WERI-Rb-1 (cell line): ENCODE results near the gene KIRREL2.
"Not testable (repeated sequence)": the region's sequence is repeated elsewhere in the genome, so short reads cannot be mapped to it uniquely, and the experiment has no call there.

Source experiments
- DNase-seq: peaks from one replicate; pipeline ENCODE4 v3.0.0-alpha.2; 2020
- H3K27ac ChIP-seq: fragments of 250-450 bp; sonication (Bioruptor Pico); 2 replicates; pipeline ENCODE4 v1.5.1; 2020; ENCODE audit warnings: mild to moderate bottlenecking, moderate library complexity
- H3K27me3 ChIP-seq: fragments of 250-450 bp; sonication (Bioruptor Pico); 2 replicates; pipeline ENCODE4 v1.5.1; 2021; ENCODE audit warnings: mild to moderate bottlenecking, low read depth, moderate library complexity; ENCODE audit not compliant: insufficient read depth, severe bottlenecking
- H3K36me3 ChIP-seq: fragments of 250-450 bp; sonication (Bioruptor Pico); 2 replicates; pipeline ENCODE4 v1.5.1; 2020; ENCODE audit warnings: mild to moderate bottlenecking, moderate library complexity
- H3K4me3 ChIP-seq: 2 replicates; pipeline ENCODE4 v1.5.1; 2011; ENCODE audit warnings: low read depth, mild to moderate bottlenecking, control low read depth, low read length
- H3K9me3 ChIP-seq: fragments of 250-450 bp; sonication (Bioruptor Pico); 2 replicates; pipeline ENCODE4 v1.5.1; 2021; ENCODE audit warnings: mild to moderate bottlenecking, moderate library complexity; ENCODE audit not compliant: severe bottlenecking
- TF ChIP-seq, protein P1 (sequence below): IDR thresholded peaks from 2 replicates; pipeline ENCODE4 v1.5.1; 2011; ENCODE audit warnings: low read depth, mild to moderate bottlenecking, control low read depth, inconsistent platforms, low read length

Gene KIRREL2

DNA sequence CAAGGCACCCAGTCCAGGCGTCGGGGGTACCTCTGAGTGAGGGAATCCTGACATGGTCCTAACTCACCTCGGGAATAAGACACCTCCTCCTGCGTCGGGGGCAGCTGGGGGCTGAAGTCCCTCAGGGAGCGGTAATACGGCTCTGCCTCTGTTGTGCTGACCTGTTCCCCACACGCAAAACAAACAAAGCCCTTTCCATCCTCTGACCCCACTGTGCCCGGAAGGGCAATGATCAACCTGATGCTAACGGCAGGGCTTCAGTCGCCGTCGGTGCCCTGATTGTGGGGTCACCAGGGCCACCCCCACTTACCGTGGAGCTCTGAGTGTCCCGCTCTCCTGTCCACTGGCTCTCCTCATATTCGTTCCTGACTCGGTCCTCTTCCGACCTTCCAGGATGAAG lies 25.7 kb upstream of the KIRREL2 start:
- DNase-seq, result no peak
- Histone ChIP-seq H3K4me3 (no peak overlapping the region), H3K27me3 (no peaks in the 10 kb centered on the region), H3K27ac (no peak overlapping the region), H3K36me3 (peaks cover 7% of the 10 kb centered on the region; the same call in 1 of the 2 replicates), H3K9me3 (no peaks in the 10 kb centered on the region)
- TF ChIP-seq, protein P1, sequence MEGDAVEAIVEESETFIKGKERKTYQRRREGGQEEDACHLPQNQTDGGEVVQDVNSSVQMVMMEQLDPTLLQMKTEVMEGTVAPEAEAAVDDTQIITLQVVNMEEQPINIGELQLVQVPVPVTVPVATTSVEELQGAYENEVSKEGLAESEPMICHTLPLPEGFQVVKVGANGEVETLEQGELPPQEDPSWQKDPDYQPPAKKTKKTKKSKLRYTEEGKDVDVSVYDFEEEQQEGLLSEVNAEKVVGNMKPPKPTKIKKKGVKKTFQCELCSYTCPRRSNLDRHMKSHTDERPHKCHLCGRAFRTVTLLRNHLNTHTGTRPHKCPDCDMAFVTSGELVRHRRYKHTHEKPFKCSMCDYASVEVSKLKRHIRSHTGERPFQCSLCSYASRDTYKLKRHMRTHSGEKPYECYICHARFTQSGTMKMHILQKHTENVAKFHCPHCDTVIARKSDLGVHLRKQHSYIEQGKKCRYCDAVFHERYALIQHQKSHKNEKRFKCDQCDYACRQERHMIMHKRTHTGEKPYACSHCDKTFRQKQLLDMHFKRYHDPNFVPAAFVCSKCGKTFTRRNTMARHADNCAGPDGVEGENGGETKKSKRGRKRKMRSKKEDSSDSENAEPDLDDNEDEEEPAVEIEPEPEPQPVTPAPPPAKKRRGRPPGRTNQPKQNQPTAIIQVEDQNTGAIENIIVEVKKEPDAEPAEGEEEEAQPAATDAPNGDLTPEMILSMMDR, result no peak

GRCh38 chr19:35832054-35832453 lies 24.7 kb upstream of the KIRREL2 start:
- no peak overlapping the region for H3K4me3 ChIP-seq
- H3K9me3 ChIP-seq, result no peaks in the 10 kb centered on the region
- peaks cover 7% of the 10 kb centered on the region; the same call in 1 of the 2 replicates for H3K36me3 ChIP-seq
- TF ChIP-seq, protein P1, result no peak
- no peak for DNase-seq
- H3K27me3 ChIP-seq, result no peaks in the 10 kb centered on the region
- no peak overlapping the region for H3K27ac ChIP-seq

DNA sequence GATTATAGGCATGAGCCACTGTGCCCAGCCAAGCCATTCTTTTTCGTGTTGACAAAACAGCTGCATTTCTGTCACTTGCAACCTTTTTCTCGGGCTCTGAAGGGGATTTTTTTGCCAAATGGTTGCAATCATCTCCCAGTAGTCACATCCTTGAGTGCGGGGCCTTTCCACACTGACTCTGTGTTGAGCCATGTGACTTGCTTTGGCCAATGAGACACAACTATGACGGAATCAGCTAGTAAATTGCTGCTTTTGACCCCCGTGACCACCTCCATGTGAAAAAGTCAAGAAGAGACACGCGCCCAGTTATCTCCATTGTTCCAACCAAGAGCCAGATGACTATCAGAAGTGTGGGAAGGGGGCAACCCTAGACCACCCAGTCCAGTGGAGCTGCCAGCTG lies 22.7 kb upstream of the KIRREL2 start:
- Histone ChIP-seq H3K4me3 (no peak overlapping the region), H3K27me3 (no peaks in the 10 kb centered on the region), H3K9me3 (no peaks in the 10 kb centered on the region), H3K36me3 (peaks cover 7% of the 10 kb centered on the region; the same call in 1 of the 2 replicates), H3K27ac (no peak overlapping the region)
- no peak for DNase-seq
- TF ChIP-seq, protein P1, result no peak

- H3K27me3 ChIP-seq, H3K9me3 ChIP-seq, H3K4me3 ChIP-seq, H3K36me3 ChIP-seq, DNase-seq: not testable (repeated sequence)
- H3K27ac ChIP-seq, result peak overlapping the region; percentile 57
Observed at GRCh38 chr19:35836096-35836495, 20.6 kb upstream of the KIRREL2 start.

DNA sequence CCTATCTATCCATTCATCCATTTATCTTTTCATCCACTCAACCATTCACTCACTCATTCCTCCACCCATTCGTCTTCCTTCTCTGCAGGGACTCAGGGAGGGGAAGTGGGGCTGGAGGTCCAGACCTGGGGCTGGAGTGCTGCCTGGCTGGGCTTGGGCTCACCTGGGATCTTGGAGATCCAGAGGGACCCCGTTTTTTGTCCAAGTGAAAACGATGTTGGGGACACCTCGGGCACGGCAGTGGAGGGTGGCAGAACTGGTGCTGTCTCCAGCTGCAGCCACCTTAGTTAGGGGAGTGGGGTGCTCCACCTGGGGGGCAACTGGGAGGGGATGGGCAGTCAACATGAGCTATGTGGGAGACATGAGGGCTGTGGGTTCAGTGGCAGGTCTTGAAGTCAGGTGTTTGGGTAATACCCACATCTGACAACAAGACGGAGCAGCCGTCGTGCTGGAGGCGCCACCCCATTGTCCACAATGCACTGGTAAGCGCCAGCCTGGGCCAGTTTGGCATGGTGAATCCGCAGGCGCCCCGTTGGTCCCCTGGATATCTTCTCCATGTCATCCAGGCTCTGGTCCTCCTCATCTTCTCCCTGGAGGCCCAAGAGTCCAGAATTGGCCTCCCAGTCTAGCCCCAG lies 14.6 kb upstream of the KIRREL2 start:
- no peaks in the 10 kb centered on the region for H3K27me3 ChIP-seq
- H3K4me3 ChIP-seq, result no peak overlapping the region
- H3K9me3 ChIP-seq, result no peaks in the 10 kb centered on the region
- TF ChIP-seq, protein P1, result no peak
- no peak overlapping the region for H3K27ac ChIP-seq
- DNase-seq, result no peak
- peaks cover 4% of the 10 kb centered on the region for H3K36me3 ChIP-seq

GRCh38 chr19:35842666-35843272 lies 13.9 kb upstream of the KIRREL2 start:
- TF ChIP-seq, protein P1, result no peak
- no peak for DNase-seq
- no peaks in the 10 kb centered on the region for H3K27me3 ChIP-seq

More at GRCh38 chr19:35842666-35843272, 13.9 kb upstream of the KIRREL2 start:
- Histone ChIP-seq H3K4me3 (no peak overlapping the region), H3K27ac (no peak overlapping the region), H3K9me3 (no peaks in the 10 kb centered on the region), H3K36me3 (peaks cover 4% of the 10 kb centered on the region)
